Activated CD4-positive, alpha-beta T cell treated with anti-CD3 and anti-CD28 coated beads, Interleukin-2, amount 50 U/mL, for 48 hours (primary cell): ENCODE measurements around the gene NRARP.
"Not testable (repeated sequence)": the region's sequence is repeated elsewhere in the genome, so short reads cannot be mapped to it uniquely, and the experiment has no call there.

Experiments used
- DNase-seq, 2 experiments: peaks; one replicate each; pipeline ENCODE4 v3.0.0-alpha.2; 2020

Gene NRARP

DNA sequence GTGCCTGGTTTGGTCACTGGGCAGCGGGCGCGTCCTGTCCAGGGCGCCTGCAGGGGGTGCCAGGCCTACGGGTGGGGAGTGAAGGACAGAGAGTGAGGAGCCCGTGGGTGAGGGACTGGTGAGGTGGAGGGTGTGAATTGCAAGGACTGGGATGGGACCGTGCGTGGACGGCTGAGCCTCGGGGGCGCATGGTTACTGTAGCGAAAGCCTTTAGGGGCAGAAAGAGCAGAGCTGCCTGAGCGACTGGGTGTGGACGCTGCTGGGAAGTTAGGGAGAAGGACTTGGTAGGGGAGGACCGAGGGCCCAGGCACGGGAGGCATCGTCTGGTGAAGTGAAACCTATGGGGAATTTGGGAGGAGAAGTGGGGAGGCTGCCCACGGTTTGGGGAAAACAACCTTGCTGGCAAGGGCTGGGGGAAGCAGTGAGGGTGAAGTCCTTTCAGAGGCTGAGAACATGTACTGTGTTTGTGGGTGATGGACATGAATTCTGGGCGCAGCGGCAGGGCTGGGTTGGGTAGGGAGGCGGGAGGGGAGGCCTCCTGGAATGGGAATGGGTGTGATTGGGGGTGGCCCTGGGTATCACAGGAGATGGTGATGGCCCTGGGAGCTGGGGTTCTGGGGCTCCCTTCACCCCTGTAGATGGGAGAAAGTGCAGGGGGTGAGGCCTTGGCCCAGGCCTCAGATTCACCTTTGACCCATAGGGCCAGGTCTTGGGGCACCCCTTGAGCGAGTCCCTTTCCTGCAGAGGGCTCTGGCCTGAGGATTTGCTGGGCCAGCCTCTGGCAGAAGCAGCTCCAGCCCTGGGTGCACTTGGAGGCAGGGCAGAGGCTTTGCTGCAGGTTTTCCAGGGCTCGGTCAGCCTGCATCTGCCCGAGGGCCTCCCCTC is 26.2 kb downstream of the NRARP start:
- no peak for DNase-seq

DNA sequence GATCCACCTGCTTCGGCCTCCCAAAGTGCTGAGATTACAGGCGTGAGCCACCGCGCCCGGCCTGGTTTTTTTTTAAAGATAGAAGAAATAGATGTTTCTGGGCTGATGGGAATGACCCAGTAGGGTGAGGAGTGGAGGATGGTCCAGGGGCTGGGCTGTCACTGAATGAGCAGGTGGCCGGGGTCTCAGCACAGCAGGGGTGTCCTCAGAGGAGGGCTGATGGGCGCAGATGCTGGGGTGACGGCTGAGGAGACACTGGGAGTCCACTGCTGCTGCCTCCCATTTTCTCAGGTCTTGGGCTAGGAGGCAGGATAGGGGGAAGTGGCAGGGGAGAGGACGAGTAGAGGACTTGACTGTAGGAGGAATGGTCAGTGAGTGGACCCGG is 26.9 kb downstream of the NRARP start:
- DNase-seq: no peak

DNA sequence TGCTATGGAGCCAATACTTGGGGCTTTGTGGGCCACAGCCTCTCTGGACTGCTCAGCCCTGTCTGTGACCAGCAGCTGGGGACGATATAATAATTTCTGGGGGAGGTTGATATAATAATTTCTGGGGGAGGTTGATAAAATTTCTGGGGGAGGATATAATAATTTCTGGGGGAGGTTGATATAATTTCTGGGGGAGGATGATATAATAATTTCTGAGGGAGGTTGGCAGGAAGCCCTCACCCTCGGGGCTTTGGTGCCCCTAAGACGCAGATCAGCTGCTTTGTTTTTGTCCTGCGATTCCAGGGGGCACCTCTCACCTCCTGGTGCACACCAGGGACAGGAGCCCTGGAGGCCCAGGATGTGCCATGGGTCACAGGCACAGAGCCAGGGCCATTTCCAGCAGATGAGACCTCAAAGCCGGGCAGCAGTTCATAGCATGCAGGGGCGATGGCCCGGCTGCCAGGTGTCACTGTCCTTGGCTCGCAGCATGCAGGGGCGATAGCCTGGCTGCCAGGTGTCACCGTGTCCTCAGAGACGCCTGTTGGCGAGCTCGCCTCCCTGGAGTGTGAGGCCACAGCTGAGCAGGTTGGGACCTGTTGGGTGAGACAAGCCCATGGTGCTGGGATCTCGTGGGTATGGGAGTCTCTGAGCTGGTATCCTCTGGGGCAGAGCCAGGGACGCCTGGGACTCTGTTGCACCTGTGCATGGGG is 28.3 kb downstream of the NRARP start:
- DNase-seq: no peak

DNA sequence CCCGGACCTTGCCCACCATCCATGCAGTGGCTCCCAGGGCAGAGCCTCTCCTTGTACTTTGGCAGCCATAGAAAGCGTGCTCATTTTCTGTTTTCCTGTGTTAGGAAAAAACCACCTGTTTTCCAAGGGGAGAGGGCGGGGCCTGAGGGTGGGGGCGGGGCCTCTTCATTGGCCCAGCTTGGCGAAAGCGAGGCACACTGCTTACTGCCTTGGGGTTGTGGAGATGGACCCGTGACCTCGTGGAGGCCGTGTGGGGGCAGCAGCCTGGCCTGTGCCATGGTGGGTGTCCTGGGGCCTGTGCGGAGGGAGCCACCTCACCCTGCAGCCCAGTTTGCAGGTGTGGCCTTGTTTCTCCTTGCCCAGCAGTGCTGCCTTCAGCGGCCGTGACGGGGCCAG is 29.0 kb downstream of the NRARP start:
- DNase-seq: no peak

DNA sequence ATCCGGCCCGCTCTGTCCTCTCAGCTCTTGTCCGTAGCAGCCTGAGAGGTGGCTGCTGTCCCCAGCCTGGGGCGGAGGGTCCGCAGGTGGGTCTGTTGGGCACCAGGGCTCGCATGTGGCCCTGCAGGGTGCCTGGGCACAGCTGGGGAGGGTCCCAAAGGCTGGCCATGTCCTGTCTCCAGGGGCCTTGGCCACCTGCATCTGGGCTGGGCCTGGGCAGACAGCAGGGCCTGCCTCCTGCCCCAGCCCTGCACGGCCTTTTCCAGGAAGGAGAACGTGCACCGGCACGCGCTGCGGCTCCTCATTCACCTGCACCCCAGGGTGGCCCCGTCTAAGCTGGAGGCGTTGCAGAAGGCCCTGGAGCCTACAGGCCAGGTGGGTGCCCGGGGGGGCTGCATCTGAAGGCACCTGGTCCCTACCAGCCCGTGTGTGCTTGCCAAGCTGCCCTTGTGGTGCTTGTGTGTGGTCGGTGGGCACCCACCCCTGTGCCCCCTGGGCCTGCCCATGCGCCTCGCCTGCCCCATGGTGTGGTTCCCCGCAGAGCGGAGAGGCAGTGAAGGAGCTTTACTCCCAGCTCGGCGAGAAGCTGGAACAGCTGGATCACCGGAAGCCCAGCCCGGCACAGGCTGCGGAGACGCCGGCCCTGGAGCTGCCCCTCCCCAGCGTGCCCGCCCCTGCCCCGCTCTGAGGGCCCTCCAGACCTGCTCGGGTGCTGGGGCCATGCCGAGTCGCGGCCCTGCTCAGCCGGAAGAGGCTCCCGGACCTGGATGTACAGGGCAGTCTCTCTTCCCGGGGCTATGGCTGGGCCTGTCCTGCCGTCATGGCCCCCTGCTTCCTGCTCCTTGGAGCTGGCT is 29.6 kb downstream of the NRARP start:
- no peak for DNase-seq

DNA sequence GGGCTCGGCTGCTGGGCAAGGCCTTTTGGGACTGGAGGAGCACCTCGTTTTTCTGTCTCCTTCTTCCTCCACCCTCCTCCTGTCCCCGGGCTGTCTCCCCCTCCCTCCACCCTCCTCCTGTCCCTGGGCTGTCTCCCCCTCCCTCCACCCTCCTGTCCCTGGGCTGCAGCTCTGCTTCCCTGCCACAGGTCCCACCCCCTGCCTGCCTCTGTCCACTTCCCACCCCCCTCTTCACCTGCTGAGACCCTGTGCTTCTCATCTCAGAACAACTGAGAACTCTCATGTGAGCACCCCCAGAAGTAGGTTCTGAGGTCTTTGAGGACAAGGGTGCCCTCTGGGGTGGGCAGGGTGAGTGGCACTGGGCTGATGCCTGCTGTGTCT is 30.4 kb downstream of the NRARP start:
- DNase-seq: no peak

DNA sequence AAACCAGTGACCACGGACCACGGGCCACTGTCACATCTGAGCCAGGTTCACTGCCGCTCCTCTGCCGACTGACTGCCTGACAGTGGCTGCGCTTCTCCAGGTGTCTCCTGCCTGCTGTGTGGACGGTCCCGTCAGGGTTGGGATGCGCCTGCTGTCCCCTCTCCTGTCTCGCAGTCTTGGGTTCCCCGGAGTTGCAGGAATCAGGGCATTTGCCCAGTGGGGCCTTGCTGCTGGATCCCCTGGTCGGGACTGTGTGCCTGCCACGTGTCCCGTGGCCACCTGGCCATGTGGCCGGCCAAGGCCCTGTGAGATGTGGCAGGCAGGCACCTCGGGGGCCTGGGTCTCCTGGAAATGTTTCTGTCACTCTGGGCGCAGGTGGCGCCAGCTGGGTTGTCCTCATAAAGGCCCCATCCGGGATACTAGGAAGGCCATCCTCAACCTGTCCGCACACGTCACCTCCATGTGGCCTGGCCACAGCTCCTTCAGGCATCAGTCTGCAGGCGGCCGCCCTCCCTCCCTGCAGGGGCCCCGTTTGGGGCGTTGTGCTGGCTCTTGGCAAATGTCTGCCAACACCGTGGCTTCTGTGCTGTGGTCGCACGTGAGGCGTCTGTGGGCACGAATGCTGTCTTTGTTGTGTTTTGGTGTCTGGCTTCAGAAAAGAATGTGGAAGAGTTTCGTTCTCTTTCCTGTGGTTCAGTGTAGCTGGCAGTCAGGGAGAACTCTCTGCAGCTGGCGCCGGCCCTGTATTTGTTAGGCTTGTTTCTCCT is 31.0 kb downstream of the NRARP start:
- no peak for DNase-seq

DNA sequence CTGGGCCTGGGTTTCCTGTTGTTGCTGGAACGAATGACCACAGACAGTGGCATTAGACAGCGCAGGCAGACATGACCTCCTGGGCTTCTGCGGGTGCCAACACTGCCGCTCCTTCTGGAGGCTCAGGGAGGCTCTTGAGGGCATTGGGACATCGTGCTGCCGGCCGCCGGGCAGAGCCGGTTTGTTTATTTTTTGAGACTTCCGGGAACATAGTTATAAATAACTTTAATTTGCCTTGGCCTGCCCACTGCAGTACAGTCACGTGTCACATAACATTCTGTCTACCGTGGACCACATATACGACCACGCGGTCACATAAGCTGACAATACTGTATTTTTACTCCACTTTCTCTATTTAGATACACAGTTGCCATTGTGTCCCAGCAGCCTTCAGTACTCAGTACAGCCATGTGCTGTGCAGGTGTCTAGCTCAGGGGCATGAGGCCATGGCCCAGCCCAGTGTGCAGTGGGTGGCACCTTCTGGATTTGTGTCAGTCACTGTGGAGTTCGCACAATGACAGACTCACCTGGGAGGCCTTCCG is 32.8 kb downstream of the NRARP start:
- no peak for DNase-seq

DNA sequence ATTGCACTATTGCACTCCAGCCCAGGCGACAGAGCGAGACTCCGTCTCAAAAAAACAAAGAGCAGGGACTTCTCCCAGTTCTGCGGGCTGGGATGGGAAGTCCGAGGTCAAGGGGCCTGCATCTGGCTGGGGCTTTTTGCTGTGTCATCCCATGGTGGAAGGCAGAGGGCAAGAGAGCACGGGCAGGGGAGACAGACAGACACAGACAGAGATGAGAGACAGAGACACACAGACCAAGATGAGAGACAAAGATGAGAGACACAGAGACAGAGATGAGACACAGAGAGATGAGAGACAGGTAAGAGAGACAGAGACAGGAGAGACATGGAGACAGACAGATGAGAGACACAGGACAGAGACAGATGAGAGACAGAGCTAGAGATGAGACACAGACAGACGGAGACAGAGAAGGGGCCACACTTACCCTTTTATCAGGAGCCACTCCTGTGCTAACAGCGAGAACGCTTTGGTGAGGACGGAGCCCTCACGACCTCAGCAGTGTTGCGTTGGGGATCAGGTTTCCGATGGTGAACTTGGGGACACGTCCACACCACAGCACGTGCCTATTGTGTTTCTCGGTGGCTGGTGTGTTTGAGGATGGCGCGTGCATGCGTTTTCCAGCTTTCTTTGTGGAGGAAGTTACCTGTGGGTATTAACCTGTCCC is 33.4 kb downstream of the NRARP start:
- no peak for DNase-seq

DNA sequence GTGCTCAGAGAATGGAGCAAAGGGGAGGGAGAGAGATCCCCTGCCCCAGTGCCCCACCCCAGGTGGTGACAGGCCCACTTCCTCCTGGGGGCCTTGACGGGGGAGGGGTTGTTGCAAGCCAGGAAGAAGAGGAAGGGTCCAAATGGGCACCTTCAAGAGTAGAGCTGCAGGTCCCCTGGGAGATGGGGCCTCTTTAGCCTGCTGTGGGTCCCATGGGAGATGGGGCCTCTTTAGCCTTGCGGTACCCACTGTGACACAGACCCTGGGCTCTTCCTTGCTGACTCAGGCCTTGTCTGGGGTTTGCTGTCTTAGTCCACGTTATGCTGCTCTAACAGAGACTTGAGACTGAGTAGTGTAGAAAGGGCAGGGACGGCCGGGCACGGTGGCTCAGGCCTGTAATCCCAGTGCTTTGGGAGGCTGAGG is 34.1 kb downstream of the NRARP start:
- no peak for DNase-seq

DNA sequence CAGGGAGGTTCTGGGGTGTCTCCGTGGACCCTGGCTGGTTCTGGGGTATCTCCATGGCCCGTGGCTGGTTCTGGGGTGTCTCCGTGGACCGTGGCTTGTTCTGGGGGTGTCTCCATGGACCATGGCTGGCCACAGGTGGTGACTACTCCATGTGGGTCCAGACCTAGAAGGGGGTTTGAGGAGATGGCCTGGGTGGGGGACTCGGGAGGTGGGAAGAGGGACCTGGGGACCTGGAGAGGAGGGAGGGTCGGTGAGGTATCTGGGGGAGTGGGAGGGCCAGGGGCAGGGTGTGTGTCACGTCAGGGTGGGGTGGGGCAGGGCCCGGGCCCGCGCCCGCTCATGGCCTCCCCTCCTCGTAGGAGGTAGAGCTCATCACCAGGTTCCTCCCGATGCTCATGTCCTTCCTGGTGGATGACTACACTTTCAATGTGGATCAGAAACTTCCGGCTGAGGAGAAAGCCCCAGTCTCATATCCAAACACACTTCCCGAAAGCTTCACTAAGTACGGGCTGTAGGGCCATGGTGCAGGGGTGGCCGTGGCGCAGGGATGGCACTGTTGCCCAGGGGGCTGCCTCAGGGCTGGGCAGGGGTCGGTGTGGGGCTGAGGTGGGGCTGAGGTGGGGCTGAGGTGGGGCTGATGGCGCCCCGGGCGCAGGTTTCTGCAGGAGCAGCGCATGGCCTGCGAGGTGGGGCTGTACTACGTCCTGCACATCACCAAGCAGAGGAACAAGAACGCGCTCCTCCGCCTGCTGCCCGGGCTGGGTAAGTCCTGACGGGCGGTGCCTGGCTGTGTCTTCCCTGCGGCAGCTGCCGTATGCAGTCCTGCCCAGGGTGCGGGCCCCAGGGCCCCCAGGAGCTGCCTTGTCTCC is 35.3 kb downstream of the NRARP start:
- DNase-seq: no peak

DNA sequence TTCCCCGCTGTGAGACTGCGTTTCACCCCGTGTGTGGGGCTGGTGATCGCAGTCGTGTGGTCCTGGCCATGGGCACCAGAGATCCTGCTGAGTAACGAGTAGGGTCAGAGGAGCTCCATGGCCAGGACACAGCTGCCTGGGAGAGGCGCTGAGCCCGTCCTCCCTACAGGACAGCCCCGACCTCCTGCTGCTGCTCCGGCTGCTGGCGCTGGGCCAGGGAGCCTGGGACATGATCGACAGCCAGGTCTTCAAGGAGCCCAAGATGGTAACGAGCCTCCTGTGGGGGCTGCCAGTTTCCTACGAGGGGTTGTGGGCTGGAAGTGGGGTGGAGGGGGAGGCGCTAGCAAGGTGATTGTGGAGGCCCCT is 35.9 kb downstream of the NRARP start:
- no peak for DNase-seq

DNA sequence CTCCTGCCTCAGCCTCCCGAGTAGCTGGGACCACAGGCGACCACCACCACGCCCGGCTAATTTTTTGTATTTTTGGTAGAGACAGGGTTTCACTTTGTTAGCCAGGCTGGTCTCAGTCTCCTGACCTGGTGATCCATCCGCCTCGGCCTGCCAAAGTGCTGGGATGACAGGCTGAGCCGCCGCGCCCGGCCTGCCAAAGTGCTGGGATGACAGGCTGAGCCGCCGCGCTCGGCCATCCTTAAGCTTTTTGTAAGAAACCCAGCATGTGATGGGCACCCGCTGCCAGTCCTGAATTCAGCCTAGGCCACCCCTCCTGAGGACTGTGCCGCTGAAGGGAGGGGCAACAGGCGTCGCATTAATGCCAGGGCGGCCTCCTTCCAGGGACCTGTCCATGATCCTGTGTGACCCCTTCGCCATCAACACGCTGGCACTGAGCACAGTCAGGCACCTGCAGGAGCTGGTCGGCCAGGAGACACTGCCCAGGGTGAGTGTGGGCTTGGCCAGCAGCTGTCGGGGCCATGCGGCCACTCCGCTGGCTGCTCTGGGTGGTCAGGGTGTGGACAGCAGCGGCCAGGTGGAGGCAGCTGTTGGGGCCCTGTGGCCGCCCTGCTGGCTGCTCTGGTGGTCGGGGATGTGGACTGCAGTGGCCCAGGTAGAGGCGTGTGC is 36.4 kb downstream of the NRARP start:
- no peak for DNase-seq

DNA sequence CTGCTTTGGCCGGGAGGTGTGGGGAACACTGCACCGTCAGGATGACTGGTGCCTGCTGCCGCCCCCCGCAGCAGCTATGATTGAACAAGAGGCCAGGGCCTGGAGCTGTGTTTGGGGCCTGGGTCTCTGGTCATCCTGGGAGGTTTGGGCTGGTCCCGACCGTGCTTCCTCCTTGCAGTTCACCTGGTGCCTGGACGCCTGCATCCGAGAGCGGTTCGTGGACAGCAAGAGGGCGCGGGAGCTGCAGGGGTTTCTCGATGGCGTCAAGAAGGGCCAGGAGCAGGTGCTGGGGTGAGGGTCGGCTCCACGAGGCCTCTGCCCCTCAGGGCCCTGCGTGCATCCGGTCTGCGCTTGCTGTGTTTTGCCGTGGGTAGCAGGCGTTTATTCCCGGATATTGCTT is 38.0 kb downstream of the NRARP start:
- DNase-seq: no peak

DNA sequence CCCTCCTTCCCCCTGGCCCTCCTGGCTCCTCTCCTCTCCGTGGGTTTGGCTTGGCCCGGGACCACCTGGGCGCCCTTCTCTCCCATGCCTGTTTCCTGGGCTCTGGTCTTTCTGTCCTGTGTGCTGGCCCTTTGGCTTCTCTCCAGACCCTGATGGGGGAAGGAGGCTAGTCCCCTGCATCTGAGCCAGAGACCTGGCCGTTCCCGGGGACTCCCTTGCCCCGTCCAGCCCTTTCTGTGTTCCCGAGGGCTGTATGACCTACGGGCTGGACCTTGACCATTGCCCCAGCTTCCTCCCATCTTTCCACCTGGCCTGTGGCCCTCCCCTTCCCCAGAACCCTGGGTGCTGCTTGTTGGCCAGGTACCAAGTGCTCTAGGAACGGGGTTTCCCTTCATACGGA is 38.6 kb downstream of the NRARP start:
- no peak for DNase-seq

DNA sequence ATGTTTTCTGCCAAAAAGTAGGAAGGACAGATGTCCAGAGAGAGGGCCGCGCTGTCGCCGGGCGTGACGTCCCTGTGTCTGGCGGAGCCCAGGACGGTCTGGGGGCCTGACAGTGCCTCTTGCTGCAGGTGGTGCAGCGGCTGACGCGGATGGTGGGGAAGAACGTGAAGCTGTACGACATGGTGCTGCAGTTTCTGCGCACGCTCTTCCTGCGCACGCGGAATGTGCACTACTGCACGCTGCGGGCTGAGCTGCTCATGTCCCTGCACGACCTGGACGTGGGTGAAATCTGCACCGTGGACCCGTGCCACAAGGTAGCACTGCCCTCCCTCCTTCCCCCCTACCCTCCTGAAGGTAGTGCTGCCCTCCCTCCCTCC is 39.2 kb downstream of the NRARP start:
- no peak for DNase-seq

DNA sequence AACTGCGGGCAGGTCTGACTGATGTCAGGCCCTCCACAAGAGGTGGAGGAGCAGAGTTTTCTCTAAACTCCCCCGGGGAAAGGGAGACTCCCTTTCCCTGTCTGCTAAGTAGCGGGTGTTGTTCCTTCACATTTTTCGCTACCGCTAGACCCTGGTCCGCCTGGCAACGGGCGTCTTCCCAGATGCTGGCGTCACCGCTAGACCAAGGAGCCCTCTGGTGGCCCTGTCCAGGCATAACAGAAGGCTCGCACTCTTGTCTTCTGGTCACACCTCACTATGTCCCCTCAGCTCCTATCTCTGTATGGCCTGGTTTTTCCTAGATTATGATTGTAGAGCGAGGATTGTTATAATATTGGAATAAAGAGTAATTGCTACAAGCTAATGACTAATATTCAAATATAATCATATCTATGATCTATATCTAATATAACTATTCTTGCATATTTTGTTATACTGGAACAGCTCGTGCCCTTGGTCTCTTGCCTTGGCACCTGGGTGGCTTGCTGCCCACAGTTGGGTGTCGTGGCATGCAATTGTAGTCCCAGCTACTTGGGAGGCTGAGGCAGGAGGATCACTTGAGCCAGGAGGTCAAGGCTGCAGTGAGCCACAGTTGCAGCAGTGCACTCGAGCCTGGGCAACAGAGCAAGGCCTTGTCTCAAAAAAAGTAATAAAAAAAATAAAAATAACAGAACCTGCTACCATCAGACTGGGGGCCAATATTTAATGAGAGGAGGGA is 39.7 kb downstream of the NRARP start:
- DNase-seq: not testable (repeated sequence)

DNA sequence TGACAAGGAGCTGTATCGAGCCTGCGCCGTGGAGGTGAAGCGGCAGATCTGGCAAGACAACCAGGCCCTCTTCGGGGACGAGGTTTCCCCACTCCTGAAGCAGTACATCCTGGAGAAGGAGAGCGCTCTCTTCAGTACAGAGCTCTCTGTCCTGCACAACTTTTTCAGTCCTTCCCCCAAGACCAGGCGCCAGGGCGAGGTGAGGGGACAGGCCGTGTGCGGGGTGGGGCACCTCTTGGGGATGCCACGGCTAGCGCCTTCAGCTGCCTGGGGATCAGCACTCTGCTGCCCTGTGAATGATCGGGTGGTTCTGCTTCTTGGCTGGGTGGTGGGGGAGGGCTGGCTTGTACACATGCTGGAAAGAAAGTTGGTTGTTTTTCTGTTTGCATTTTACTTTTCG is 45.2 kb downstream of the NRARP start:
- no peak for DNase-seq

DNA sequence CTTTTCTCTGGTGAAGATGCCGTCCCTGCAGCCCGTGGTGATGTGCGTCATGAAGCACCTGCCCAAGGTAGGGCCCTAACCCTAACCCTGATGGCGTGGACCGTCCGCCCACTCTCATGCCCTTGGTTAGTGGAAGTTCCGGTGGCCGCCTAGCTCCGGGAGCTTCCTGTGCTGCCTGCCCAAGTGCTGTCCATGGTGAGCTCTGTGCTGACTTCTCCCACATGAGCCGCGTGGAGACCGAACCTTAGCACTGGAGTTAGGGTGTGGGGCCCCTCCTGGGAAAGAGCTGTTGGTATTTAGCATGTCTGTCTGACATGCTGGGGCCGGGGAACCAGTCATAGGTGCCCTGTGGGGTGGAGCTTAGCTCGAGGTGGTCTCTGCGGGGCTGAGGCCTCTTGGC is 45.7 kb downstream of the NRARP start:
- DNase-seq: no peak
